ENCODE results near the gene ABCB8. TPM values are rescaled to one million over a fixed set of nuclear protein-coding genes. Genes with fewer than 3 reads are reported as not detected.

Gene ABCB8
- total RNA-seq, 6 donors from 2014 or later = 38.3 to 58.7 (median 42.5) TPM

DNA sequence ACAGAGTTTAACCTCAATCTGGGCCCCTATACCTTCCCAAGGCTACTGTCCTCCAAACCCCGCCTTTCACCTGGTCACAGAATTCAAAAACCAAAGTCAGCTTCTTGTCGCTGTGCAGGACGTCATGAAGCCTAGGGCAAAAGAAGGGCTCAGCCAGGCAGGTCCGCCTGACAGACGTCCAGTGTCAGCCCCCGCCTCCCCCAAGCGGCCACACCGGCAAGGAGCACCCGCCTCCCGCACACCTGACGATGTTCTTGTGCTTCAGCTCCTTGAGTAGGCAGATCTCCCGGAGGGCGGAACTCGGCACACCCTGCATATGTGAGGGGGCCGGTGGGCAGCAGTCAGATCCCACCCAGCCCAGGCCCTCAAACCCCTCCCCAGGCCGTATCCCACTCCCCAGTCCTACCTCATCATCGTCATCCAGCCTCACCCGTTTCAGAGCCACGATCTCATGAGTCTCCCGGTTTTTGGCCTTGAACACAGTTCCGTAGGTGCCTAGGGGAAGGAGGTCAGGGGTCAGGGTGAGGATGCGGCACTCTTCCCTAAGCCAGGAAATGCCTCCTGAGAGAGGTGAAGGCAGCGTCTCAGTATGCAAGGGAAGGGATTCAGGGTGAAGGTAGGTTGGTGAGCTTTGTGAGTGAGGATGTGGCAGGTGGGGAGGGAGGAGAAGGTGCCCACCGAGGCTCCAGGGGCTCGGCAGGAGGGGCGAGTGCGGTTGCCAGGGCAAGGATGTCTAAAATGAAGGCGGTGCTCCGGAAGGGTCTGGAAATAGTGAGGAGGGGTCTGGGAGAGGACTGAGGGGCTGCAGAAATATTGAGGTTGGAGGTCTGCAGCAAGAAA is 28.6 kb downstream of the ABCB8 start:
- Histone ChIP-seq H3K4me1 (peaks cover 34 to 55% (median 42%) of the 10 kb centered on the region in 4 donors), H3K27me3 (no peaks in the 10 kb centered on the region), H3K9me3 (no peaks in the 10 kb centered on the region), H3K27ac (peak overlapping the region in 1 of 4 donors; percentile 96), H3K4me3 (peak overlapping the region; percentile 54 to 92 (median 87)), H3K36me3 (peaks cover 0 to 3% (median 0%) of the 10 kb centered on the region in 4 donors)
- no peak for ATAC-seq (ENCODE audit: low FRiP score in 2 of 2)
- 39 to 40% methylated on average over 27 to 29 of the region's 29 CpGs for WGBS, 2 donors
- TF ChIP-seq, protein P1, sequence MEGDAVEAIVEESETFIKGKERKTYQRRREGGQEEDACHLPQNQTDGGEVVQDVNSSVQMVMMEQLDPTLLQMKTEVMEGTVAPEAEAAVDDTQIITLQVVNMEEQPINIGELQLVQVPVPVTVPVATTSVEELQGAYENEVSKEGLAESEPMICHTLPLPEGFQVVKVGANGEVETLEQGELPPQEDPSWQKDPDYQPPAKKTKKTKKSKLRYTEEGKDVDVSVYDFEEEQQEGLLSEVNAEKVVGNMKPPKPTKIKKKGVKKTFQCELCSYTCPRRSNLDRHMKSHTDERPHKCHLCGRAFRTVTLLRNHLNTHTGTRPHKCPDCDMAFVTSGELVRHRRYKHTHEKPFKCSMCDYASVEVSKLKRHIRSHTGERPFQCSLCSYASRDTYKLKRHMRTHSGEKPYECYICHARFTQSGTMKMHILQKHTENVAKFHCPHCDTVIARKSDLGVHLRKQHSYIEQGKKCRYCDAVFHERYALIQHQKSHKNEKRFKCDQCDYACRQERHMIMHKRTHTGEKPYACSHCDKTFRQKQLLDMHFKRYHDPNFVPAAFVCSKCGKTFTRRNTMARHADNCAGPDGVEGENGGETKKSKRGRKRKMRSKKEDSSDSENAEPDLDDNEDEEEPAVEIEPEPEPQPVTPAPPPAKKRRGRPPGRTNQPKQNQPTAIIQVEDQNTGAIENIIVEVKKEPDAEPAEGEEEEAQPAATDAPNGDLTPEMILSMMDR (IDR thresholded peaks at IDR 0.05) = no peak
- TF ChIP-seq POLR2A (IDR thresholded peaks at IDR 0.05) (no peak), POLR2AphosphoS5 (IDR thresholded peaks at IDR 0.05) (no peak), EP300 (IDR thresholded peaks at IDR 0.05) (no peak)
- peak in 1 of 2 donors; percentile 82 for DNase-seq

DNA sequence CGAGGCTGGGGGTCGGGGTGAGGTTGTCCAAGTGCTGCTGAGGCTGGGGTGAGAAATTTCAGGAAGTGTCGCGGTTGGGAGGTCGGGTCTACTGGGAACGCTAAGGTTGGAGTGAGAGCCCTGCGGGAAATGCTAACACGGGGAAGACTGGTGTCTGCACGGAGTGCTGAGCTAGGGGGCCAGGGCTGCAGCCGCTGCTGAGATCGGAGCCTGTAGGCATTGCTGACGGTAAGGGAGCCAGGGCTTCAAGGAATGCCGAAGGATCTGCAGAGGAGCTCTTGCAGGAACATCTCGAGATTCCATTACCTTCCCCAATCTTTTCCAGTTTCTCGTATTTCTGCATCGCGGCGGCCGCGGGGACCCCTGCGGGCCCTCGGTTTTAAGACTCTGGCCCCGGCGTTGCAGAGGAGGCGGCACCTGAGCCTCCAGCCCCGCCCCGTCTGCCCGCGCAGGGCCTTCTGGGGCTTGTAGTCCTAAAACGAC is 29.3 kb downstream of the ABCB8 start, which contains the start of gene CDK5:
Gene CDK5, minus strand, starts transcription at position 392 of the 483 bp plus-strand sequence. Its CDS starts 49 bp downstream, at position 343.
- ATAC-seq (ENCODE audit: low FRiP score in 2 of 2) = peak in 1 of 2 donors; percentile 0
- TF ChIP-seq, protein P1 (IDR thresholded peaks at IDR 0.05) = no peak
- TF ChIP-seq POLR2AphosphoS5 (IDR thresholded peaks at IDR 0.05) (no peak), EP300 (IDR thresholded peaks at IDR 0.05) (no peak), POLR2A (IDR thresholded peaks at IDR 0.05) (no peak)
- H3K27me3 ChIP-seq = no peaks in the 10 kb centered on the region
- peaks cover 37 to 60% (median 48%) of the 10 kb centered on the region in 4 donors for H3K4me1 ChIP-seq
- WGBS, 2 donors = 0% methylated on average over 29 to 30 of the region's 30 CpGs
- no peak for DNase-seq
- H3K36me3 ChIP-seq = peaks cover 0 to 1% (median under 1%) of the 10 kb centered on the region in 4 donors
- no peaks in the 10 kb centered on the region for H3K9me3 ChIP-seq
- peak within 1 kb of the TSS; percentile 54 to 92 (median 87) for H3K4me3 ChIP-seq
- H3K27ac ChIP-seq = peak within 1 kb of the TSS; percentile 90 to 99 (median 96)

DNA sequence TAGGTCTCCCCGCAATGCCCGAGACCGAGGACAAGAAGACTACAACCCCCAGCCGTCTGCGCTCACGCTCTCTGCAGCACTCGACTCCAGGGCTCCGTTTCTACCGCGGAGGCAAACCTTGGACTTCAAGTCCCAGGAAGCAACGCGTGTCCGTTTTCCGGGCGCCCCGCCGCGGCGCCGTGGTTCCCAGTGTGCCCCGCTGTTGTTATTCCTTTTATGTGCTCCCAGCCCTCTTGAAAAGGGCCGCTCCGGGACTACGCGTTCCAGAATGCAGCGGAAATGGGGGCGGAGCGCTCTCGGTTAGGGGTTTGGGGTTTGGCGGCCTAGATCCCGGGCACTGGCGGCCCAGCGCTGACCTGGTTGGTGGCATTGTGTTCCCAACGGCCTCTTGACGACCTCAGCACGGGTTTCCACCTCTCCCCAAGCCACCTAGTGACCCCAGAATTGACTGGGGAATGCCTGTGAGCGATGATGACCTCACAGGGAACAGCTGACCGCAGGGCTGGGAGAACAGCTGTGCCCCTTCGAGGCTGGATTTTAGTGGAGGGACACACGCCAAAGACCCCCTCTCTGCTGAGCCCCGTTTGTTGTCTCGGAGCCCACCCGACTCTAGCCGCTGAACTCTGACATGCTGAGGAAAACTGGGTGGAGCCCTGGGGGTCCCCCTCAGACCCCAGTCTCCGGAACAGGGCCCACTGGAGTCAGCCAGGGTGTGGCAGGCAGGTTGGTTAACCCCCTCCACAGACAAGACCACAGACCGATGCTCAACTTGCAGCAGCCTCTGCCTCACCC is 29.9 kb downstream of the ABCB8 start:
- TF ChIP-seq POLR2A (IDR thresholded peaks at IDR 0.05) (peak in 3 of 4 donors; percentile 33 to 87 (median 84)), EP300 (IDR thresholded peaks at IDR 0.05) (peak in 2 of 4 donors; percentile 44 to 49), POLR2AphosphoS5 (IDR thresholded peaks at IDR 0.05) (peak; percentile 84 to 92)
- TF ChIP-seq, protein P1 (IDR thresholded peaks at IDR 0.05) = peak in 2 of 6 experiments; percentile 6 to 9
- ATAC-seq (ENCODE audit: low FRiP score in 2 of 2) (peak; percentile 93 to 94), DNase-seq (peak; percentile 99 to 100)
- Histone ChIP-seq H3K9me3 (no peaks in the 10 kb centered on the region), H3K27ac (peak overlapping the region; percentile 90 to 99 (median 96)), H3K36me3 (peaks cover 0 to 6% (median 2%) of the 10 kb centered on the region in 4 donors), H3K4me3 (peak overlapping the region in 3 of 4 donors; percentile 86 to 92 (median 88)), H3K27me3 (no peaks in the 10 kb centered on the region), H3K4me1 (peaks cover 41 to 63% (median 53%) of the 10 kb centered on the region in 4 donors)
- WGBS, 2 donors = 0 to 1% methylated on average over 1 to 46 of the region's 46 CpGs

DNA sequence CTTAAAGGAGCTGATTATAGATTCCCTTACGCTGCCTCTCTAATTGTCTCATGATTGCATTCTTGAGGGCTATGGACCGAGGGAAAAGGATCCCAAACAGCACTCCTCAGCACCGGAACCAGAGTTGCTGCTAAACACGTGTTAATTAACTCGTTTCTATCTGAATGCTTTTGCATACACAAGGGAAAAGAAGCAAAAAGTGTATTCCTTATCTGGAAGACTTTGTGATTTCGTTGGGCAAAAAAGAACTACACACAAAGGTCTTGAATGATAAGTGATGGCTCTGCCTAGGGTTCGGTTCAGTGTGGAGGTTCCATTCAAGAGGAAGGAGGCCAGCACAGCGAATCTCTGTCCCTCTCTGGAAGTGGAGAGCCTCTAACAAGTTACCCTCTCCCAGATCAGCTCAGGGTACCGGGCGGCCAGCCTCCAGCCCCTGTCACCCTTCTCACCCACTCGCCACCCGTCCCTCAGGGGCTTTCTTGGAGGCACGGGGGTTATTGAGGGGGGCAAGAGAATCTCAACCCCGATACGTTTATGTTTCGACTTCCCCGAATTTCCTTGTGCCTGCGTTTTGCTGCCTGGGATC is 30.6 kb downstream of the ABCB8 start:
- H3K4me1 ChIP-seq = peaks cover 38 to 64% (median 54%) of the 10 kb centered on the region in 4 donors
- 5 to 6% methylated on average over 15 to 16 of the region's 18 CpGs for WGBS, 2 donors
- no peaks in the 10 kb centered on the region for H3K9me3 ChIP-seq
- DNase-seq (no peak), ATAC-seq (ENCODE audit: low FRiP score in 2 of 2) (no peak)
- H3K4me3 ChIP-seq = peak overlapping the region; percentile 34 to 92 (median 87)
- peak overlapping the region; percentile 90 to 99 (median 96) for H3K27ac ChIP-seq
- no peak for TF ChIP-seq EP300 (IDR thresholded peaks at IDR 0.05)
- TF ChIP-seq POLR2A (IDR thresholded peaks at IDR 0.05) = no peak
- TF ChIP-seq, protein P1 (IDR thresholded peaks at IDR 0.05) = no peak
- no peak for TF ChIP-seq POLR2AphosphoS5 (IDR thresholded peaks at IDR 0.05)
- H3K27me3 ChIP-seq = no peaks in the 10 kb centered on the region
- peaks cover 0 to 10% (median 4%) of the 10 kb centered on the region in 4 donors for H3K36me3 ChIP-seq

Data from upper lobe of left lung (tissue), 6 donors.